HUES64 (cell line): ENCODE measurements around the gene YWHAE.
"Not testable (repeated sequence)": the region's sequence is repeated elsewhere in the genome, so short reads cannot be mapped to it uniquely, and the experiment has no call there.

Experiments used
- H3K27ac ChIP-seq: 2 replicates; pipeline ENCODE4 v1.7.0; 2013; ENCODE audit warnings: low read depth, low read length, inconsistent platforms
- H3K27me3 ChIP-seq: 2 replicates; pipeline ENCODE4 v1.6.1; 2013; ENCODE audit warnings: mild to moderate bottlenecking, low read length; ENCODE audit not compliant: insufficient read depth
- H3K36me3 ChIP-seq: 2 replicates; pipeline ENCODE4 v1.6.1; 2013; ENCODE audit warnings: mild to moderate bottlenecking, low read length; ENCODE audit not compliant: insufficient read depth
- H3K4me1 ChIP-seq: 2 replicates; pipeline ENCODE4 v1.6.1; 2013; ENCODE audit warnings: mild to moderate bottlenecking, low read length, moderate library complexity; ENCODE audit not compliant: insufficient read depth
- H3K4me3 ChIP-seq: 2 replicates; pipeline ENCODE4 v1.5.1; 2013; ENCODE audit warnings: mild to moderate bottlenecking, low read length, moderate library complexity
- H3K9ac ChIP-seq: 2 replicates; pipeline ENCODE4 v1.6.1; 2013; ENCODE audit warnings: mild to moderate bottlenecking, low read depth, low read length
- H3K9me3 ChIP-seq: 2 replicates; pipeline ENCODE4 v1.6.1; 2013; ENCODE audit warnings: low read depth, low read length; ENCODE audit not compliant: insufficient read depth
- WGBS: fragments of 150-250, 120-280 bp; methylation state at CpG from one replicate; pipeline ENCODE4 v1.1.7; 2013; ENCODE audit warnings: missing lambda C conversion rate; 5-methylcytosine and 5-hydroxymethylcytosine counted together

Gene YWHAE

GRCh38 chr17:1324201-1324771 lies 75.7 kb downstream of the YWHAE start:
- H3K27me3 ChIP-seq = no peaks in the 10 kb centered on the region
- 88% methylated on average over 27 of the region's 27 CpGs for WGBS
- H3K4me3 ChIP-seq = no peak overlapping the region
- H3K27ac ChIP-seq = no peak overlapping the region
- no peaks in the 10 kb centered on the region for H3K9me3 ChIP-seq
- H3K4me1 ChIP-seq = no peaks in the 10 kb centered on the region
- H3K9ac ChIP-seq = no peak overlapping the region
- H3K36me3 ChIP-seq = no peaks in the 10 kb centered on the region

DNA sequence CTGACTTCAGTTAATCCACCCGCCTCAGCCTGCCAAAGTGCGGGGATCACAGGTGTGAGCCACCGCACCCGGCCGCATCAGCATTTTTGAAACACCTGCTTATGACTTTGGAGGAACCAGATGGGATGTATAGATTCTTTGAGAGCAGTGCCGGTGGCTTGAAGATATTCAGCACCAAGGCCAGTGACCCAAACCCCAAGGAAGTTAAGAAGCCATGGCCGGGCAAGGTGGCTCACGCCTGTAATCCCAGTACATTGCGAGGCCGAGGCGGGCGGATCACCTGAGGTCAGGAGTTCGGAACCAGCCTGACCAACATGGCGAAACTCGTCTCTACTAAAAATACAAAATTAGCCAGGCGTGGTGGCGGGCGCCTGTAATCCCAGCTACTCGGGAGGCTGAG lies 76.7 kb downstream of the YWHAE start:
- Histone ChIP-seq H3K9me3 (no peaks in the 10 kb centered on the region), H3K27me3 (no peaks in the 10 kb centered on the region), H3K4me3 (no peak overlapping the region), H3K9ac (no peak overlapping the region), H3K4me1 (no peaks in the 10 kb centered on the region), H3K27ac (no peak overlapping the region), H3K36me3 (no peaks in the 10 kb centered on the region)
- WGBS = 82% methylated on average over 19 of the region's 19 CpGs

- Histone ChIP-seq H3K27ac (no peak overlapping the region), H3K4me3 (no peak overlapping the region), H3K36me3 (no peaks in the 10 kb centered on the region), H3K27me3 (no peaks in the 10 kb centered on the region), H3K4me1 (no peaks in the 10 kb centered on the region), H3K9me3 (no peaks in the 10 kb centered on the region), H3K9ac (no peak overlapping the region)
- 90% methylated on average over 10 of the region's 10 CpGs for WGBS
These were observed 77.5 kb downstream of the YWHAE start for GRCh38 chr17:1322480-1322879.

GRCh38 chr17:1322014-1322428 lies 78.0 kb downstream of the YWHAE start:
- H3K4me1 ChIP-seq = no peaks in the 10 kb centered on the region
- no peak overlapping the region for H3K27ac ChIP-seq
- H3K9ac ChIP-seq = no peak overlapping the region
- no peaks in the 10 kb centered on the region for H3K27me3 ChIP-seq
- no peak overlapping the region for H3K4me3 ChIP-seq
- no peaks in the 10 kb centered on the region for H3K9me3 ChIP-seq
- WGBS = 78% methylated on average over 6 of the region's 6 CpGs
- H3K36me3 ChIP-seq = no peaks in the 10 kb centered on the region

GRCh38 chr17:1315891-1316403 lies 84.1 kb downstream of the YWHAE start:
- Histone ChIP-seq H3K27me3 (peaks cover 5% of the 10 kb centered on the region; the same call in 1 of the 2 replicates), H3K9me3 (no peaks in the 10 kb centered on the region), H3K4me3 (no peak overlapping the region), H3K36me3 (no peaks in the 10 kb centered on the region), H3K27ac (no peak overlapping the region), H3K9ac (no peak overlapping the region), H3K4me1 (no peaks in the 10 kb centered on the region)
- WGBS = 75% methylated on average over 10 of the region's 10 CpGs

DNA sequence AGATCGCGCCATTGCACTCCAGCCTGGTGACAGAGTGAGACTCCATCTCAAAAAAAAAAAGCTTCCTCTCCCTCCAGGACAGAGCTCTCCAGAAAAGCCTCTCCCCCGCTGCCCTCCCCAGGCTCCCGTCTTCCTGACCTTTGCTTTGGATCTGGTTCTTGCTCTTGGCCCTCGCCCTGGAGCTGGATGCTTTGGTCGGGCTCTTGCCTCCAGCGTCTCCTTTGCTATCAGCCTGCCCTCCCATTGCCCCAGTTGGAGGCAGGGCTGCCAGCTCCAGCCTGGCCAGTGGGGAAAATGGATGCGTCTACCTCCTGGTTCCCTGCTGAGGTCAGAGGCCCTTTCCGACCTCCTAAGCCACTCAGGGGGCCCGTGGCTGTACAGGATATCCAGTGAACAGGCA lies 84.6 kb downstream of the YWHAE start:
- Histone ChIP-seq H3K4me1 (no peaks in the 10 kb centered on the region), H3K9ac (no peak overlapping the region), H3K9me3 (no peaks in the 10 kb centered on the region), H3K36me3 (no peaks in the 10 kb centered on the region), H3K27ac (no peak overlapping the region), H3K27me3 (peaks cover 5% of the 10 kb centered on the region; the same call in 1 of the 2 replicates), H3K4me3 (no peak overlapping the region)
- WGBS = 79% methylated on average over 10 of the region's 10 CpGs

- no peak overlapping the region for H3K27ac ChIP-seq
- WGBS = 84% methylated on average over 8 of the region's 8 CpGs
- no peaks in the 10 kb centered on the region for H3K4me1 ChIP-seq
These were observed 86.6 kb downstream of the YWHAE start for GRCh38 chr17:1313270-1314005.

GRCh38 chr17:1312261-1312870 lies 87.7 kb downstream of the YWHAE start:
- no peaks in the 10 kb centered on the region for H3K4me1 ChIP-seq
- H3K27me3 ChIP-seq = peaks cover 6% of the 10 kb centered on the region; the same call in 1 of the 2 replicates
- H3K36me3 ChIP-seq = no peaks in the 10 kb centered on the region
- H3K4me3 ChIP-seq = no peak overlapping the region
- H3K9ac ChIP-seq = no peak overlapping the region
- no peak overlapping the region for H3K27ac ChIP-seq
- 54% methylated on average over 8 of the region's 9 CpGs for WGBS
- H3K9me3 ChIP-seq = no peaks in the 10 kb centered on the region

More at GRCh38 chr17:1313270-1314005, 86.6 kb downstream of the YWHAE start:
- Histone ChIP-seq H3K36me3 (no peaks in the 10 kb centered on the region), H3K27me3 (peaks cover 5% of the 10 kb centered on the region; the same call in 1 of the 2 replicates), H3K4me3 (no peak overlapping the region), H3K9me3 (no peaks in the 10 kb centered on the region), H3K9ac (no peak overlapping the region)

DNA sequence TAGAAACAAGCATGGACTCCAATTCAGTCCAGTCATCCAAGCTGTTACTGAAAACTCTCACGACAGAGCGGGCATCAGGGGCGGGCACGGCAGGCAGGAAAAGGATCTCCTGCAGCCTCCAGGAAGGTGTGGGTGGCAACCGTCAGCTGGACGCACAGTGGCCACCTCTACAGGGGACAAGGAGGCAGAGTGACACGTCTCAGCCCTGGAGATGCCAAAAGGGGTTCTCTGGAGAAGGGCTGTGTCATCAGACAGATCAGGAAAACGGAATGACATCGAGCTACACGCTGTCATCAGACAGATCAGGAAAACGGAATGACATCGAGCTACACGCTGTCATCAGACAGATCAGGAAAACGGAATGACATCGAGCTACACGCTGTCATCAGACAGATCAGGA lies 92.2 kb downstream of the YWHAE start:
- H3K9me3 ChIP-seq, H3K4me1 ChIP-seq, H3K36me3 ChIP-seq, H3K9ac ChIP-seq, H3K27ac ChIP-seq, H3K4me3 ChIP-seq, H3K27me3 ChIP-seq: not testable (repeated sequence)
- 80% methylated on average over 9 of the region's 16 CpGs for WGBS

DNA sequence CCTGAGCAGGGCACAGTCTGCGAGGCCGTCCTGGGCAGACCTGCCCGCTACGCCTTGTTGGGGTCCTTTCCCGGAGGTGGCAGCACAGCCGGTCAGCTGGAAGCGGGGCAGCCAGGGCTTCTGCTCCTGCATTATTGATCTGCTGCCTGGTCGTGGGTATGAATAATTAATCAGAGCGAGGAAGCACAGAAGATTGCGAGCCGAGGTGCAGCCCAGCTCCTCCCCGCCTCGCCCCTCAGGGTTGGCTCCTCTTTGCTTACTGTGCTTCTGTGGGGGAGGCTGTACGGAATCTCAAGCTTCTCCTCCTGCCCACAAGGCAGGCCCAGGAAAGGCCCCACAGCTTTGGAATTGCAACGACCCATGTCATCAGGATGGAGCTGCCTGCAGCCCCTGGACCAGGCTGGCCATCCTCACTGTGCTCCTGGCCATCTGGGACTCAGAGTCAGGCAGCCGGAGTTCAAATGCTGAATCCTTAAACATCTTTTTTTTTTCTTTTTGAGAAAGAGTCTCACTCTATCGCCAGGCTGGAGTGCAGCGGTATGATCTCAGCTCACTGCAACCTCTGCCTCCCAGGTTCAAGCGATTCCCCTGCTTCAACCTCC lies 95.0 kb downstream of the YWHAE start:
- H3K27ac ChIP-seq = no peak overlapping the region
- H3K4me3 ChIP-seq = no peak overlapping the region
- 87% methylated on average over 19 of the region's 19 CpGs for WGBS
- H3K36me3 ChIP-seq = no peaks in the 10 kb centered on the region
- no peak overlapping the region for H3K9ac ChIP-seq
- no peaks in the 10 kb centered on the region for H3K9me3 ChIP-seq
- no peaks in the 10 kb centered on the region for H3K4me1 ChIP-seq
- H3K27me3 ChIP-seq = peaks cover 2% of the 10 kb centered on the region; the same call in 1 of the 2 replicates

DNA sequence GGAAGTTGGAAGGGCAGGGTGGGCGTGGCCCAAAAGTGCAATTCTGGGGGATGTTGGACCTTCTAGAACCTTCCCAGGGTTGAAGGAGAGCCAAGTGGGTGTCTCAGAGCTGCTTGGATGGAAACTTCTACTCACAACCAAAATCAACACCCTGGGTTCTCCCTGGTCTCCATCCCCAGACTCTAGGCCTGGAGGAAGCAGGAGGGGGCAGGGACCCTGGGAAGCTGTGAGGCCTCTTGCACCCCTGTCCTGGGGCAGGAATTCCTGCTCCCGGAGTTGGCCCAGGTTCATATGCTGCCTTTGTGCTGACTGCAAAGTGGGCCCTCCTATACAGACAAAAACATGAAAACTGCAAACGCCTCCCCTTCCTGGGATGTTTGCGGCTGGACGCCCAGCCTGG lies 95.5 kb downstream of the YWHAE start:
- 93% methylated on average over 5 of the region's 5 CpGs for WGBS
- H3K9me3 ChIP-seq = no peaks in the 10 kb centered on the region
- H3K4me3 ChIP-seq = no peak overlapping the region
- H3K27ac ChIP-seq = no peak overlapping the region
- peaks cover 2% of the 10 kb centered on the region; the same call in 1 of the 2 replicates for H3K27me3 ChIP-seq
- no peak overlapping the region for H3K9ac ChIP-seq
- no peaks in the 10 kb centered on the region for H3K4me1 ChIP-seq
- H3K36me3 ChIP-seq = no peaks in the 10 kb centered on the region
